ENCODE measurements around the gene INPP5A. TPM values are rescaled to one million over a fixed set of nuclear protein-coding genes. Genes with fewer than 3 reads are reported as not detected.
"Not testable (repeated sequence)": the region's sequence is repeated elsewhere in the genome, so short reads cannot be mapped to it uniquely, and the experiment has no call there.

Gene INPP5A
- total RNA-seq, 1 donor, result 15.9 TPM

DNA sequence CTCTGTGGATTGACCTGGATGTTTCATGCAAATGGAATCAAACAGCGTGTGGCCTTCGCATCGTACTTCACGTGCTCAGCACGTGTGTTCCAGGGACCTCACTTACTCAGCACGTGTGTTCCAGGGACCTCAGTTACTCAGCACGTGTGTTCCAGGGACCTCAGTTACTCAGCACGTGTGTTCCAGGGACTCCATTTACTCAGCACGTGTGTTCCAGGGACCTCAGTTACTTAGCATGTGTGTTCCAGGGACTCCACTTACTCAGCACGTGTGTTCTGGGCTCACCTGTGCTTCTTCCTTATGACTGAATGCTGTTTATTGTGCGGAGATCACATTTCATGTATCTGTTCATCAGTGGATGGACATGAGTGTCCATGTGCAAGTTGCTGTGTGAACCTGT lies 22.0 kb downstream of the INPP5A start:
- DNase-seq (ENCODE audit: low read depth in 2 of 3, low spot score in 2 of 3), result no peak

DNA sequence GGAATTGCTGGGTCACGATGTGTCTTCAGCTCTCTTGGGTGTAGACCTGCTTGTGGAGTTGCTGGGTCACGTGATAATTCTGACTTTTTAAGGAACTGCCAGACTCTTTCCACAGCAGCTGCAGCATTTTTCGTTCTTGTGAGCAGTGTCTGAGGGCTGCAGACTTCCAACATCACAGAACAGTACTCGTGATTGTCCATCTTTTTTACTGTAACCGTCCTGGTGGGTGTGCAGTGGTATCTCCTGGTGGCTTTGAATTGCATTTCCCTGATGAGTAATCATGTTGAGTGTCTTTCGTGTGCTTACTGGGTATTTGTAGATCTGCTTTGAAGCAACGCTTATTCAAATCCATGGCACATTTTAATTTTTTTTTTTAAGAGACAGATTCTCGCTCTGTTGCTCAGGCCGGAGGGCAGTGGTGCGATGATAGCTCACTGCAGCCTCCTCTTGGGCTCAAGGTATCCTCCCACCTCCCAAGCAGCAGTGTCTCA lies 22.7 kb downstream of the INPP5A start:
- peak in 1 of 3 donors; percentile 71 for DNase-seq (ENCODE audit: low read depth in 2 of 3, low spot score in 2 of 3)

- no peak for DNase-seq (ENCODE audit: low read depth in 2 of 3, low spot score in 2 of 3)
Measured at GRCh38 chr10:132562177-132562915, 24.8 kb downstream of the INPP5A start.

- DNase-seq (ENCODE audit: low read depth in 2 of 3, low spot score in 2 of 3), result no peak
Measured at GRCh38 chr10:132562916-132563456, 25.4 kb downstream of the INPP5A start.

- no peak for DNase-seq (ENCODE audit: low read depth in 2 of 3, low spot score in 2 of 3)
Measured at GRCh38 chr10:132563485-132564248, 26.1 kb downstream of the INPP5A start.

GRCh38 chr10:132564249-132564605 lies 26.6 kb downstream of the INPP5A start:
- no peak for DNase-seq (ENCODE audit: low read depth in 2 of 3, low spot score in 2 of 3)

- DNase-seq (ENCODE audit: low read depth in 2 of 3, low spot score in 2 of 3), result no peak
Measured at GRCh38 chr10:132564690-132565089, 27.1 kb downstream of the INPP5A start.

- no peak for DNase-seq (ENCODE audit: low read depth in 2 of 3, low spot score in 2 of 3)
Measured at GRCh38 chr10:132565516-132566209, 28.1 kb downstream of the INPP5A start.

DNA sequence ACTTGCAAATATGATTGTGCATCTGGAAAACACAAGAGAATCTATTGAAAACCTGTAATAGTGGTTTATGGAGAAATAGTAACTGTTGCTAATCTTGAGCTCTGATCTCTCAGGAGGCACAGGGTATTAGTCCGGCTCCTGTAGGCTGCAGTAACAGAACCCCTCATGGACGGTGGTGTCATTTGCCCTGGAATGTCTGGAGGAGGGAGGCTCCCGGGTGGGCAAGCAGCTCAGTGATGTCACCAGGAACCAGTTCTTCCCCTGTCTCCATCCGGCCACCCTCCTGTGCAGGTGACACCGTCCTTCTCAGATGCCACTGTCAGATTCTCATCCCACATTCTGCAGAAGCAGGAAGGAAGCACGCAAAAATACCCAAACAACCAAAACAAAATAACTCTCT lies 29.3 kb downstream of the INPP5A start:
- no peak for DNase-seq (ENCODE audit: low read depth in 2 of 3, low spot score in 2 of 3)

GRCh38 chr10:132570265-132570664 lies 32.7 kb downstream of the INPP5A start:
- no peak for DNase-seq (ENCODE audit: low read depth in 2 of 3, low spot score in 2 of 3)

DNA sequence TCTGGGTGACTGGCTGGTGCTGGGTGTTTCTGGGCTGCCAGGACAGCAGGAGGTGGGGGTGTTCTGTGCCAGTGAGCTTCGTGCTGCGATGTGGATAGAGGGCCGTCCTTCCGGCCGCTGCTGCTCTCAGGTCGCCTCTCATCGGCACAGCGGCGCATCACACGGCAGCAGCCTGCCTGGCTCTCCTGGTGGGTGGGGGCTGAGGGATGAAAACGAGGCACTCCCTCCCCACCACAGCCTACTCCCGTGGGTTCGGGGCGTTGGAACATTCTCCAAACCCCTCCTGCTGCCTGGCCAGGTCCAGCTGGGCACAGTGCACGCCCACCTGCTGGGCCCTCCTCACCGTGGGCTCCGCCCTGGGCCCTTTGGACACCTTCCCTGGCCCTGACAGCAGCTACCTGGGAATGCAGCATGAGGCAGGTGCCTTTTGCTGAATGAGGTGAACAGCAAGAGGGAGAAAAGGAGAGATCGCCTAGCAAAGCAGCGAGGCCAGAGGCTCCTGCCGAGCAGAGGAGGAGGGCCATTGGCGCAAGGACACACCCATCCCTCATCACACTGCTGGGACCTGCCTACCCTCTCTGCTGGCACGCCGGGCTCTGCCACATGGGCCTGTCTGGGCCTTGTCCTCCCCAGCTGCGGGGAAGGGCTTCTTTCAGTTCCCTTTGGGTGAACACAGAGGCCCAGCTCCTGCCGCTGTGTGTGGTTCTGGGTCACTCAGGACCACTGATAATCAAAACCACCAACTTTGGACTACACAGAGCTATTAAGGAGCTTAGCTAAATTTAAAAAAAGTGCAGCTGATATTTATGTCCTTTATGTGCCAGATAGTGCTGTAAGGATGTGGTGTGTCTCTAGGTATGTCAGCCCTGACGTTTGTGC lies 33.4 kb downstream of the INPP5A start:
- DNase-seq (ENCODE audit: low read depth in 2 of 3, low spot score in 2 of 3), result no peak

DNA sequence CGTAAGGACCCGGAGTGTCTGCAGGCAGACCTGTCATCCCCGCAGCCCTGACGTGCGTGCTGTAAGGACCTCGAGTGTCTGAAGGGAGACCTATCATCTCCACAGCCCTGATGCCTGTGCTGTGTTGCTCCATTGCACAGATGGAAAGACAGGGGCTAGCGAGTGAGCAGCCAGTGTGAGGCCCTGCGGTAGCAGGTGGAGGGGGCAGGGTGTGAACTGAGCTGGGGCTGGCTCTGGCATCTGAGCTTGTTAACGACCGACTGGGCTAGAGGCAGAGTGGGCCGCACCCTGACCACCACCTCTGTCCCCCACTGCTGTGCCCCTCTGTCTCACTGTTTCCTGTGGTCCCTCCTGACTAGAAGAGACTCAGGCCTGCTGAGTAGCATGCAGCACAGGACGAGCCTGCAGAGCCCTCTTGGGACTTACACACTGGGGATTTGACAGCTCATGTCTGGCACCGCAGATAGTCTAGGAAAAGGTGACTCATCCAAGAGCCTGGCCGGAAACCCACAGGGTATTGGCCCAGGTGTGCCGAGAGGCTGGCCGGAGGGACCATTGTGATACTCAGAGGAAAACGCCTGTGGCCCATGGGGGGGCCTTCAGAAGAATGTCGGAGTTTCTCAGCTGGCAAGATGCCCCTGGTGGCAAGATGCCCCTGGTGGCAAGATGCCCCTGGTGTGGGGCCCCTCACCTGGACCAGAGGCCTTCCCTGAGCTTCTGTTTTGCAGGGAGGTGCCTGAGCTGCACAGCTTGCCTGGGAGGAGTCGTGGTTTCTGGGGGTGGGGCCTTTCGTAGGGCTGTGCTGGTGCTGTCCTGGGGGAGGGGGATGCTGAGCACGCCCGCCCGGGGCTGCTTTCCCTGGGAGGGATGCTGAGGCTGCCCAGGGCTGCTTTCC lies 34.3 kb downstream of the INPP5A start:
- DNase-seq (ENCODE audit: low read depth in 2 of 3, low spot score in 2 of 3), result peak in 2 of 3 donors; percentile 93 to 97

GRCh38 chr10:132572545-132572937 lies 35.0 kb downstream of the INPP5A start:
- no peak for DNase-seq (ENCODE audit: low read depth in 2 of 3, low spot score in 2 of 3)

DNA sequence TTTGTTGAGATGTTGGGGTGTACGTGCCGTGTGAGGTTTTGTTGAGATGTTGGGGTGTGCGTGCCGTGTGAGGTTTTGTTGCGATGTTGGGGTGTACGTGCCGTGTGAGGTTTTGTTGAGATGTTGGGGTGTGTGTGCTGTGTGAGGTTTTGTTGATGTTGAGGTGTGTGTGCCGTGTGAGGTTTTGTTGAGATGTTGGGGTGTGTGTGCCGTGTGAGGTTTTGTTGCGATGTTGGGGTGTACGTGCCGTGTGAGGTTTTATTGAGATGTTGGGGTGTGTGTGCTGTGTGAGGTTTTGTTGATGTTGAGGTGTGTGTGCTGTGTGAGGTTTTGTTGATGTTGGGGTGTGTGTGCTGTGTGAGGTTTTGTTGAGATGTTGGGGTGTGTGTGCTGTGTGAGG lies 35.4 kb downstream of the INPP5A start:
- DNase-seq (ENCODE audit: low read depth in 2 of 3, low spot score in 2 of 3), result not testable (repeated sequence)

DNA sequence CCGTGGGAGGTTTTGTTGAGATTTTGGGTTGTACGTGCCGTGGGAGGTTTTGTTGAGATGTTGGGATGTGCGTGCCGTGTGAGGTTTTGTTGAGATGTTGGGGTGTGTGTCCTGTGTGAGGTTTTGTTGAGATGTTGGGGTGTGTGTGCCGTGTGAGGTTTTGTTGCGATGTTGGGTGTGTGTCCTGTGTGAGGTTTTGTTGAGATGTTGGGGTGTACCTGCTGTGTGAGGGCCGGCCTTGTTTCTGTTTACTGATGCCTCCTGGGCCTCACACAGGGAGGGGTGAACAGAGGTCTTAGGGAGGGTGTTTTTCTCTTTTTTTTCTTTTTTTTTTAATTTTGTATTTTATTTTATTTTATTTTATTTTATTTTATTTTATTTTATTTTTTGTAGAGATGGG lies 36.7 kb downstream of the INPP5A start:
- no peak for DNase-seq (ENCODE audit: low read depth in 2 of 3, low spot score in 2 of 3)

- no peak for DNase-seq (ENCODE audit: low read depth in 2 of 3, low spot score in 2 of 3)
Measured at GRCh38 chr10:132574783-132575319, 37.3 kb downstream of the INPP5A start.

DNA sequence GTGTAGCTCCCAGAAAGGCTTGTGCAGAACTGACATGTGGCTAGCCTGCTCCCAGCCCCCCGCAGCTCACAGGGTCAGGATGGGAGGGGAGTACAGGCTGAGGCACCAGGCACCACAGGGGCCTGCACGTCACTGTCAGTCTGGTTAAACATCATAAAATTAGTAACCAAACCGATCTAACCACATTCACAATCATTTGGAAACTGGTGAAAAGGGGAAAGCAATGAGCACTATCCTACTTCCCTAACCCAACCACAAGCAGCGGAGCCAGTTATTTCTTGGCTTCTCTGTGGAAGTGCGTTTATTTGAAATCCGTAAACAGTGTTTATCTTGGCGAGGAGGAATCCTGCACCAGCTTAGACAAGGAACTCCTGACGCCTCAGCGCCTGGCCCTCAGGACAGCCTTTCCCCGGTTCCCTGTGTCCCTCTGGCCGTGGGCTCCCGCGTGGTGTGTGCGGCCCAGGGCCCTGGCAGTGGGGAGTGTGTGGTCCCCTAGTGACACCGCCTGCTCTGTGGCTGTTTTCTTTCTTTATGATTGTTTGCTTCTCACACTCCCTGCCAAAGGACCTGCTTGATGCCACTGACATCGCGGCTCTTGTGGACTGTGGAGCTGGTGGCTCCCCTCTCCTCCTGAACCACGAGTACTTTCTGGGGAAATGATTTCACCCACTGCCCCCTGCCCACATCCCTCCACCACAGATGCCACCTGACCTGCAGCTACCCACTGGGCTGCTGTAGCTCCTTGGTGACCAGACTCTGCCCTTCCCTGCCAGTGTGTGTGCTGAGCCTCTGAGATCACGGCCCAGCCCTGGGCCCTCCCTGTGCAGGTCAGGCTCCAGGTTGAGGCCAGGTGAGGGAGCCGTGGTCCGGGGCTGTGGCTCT lies 38.0 kb downstream of the INPP5A start:
- peak in 2 of 3 donors; percentile 67 to 84 for DNase-seq (ENCODE audit: low read depth in 2 of 3, low spot score in 2 of 3)
